Measurements from ENCODE around the gene COL8A1.
A peak's percentile ranks its signal among the peaks of the same experiment; 100 is the strongest.

The COL8A1 gene

DNA sequence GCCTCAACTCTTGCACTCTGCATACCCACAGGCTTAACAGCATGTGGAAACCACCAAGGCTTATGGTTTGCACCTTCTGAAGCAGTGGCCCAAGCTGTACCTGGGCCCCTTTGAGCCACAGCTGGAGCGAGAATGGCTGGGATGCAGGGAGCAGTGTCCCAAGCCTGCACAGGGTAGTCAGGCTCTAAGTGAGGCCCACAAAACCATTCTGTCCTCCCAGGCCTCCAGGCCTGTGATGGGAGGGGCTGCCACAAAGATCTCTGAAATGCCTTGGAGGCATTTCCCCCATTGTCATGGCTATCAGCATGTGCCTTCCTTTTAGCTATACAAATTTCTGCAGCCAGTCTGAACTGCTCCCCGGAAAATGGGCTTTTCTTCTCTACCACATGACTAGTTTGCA lies 166.8 kb downstream of the COL8A1 start:
- no peaks in the 10 kb centered on the region for H3K27me3 ChIP-seq (ENCODE audit: control insufficient read depth in 3 of 3, insufficient read depth in 3 of 3, low read depth in 1 of 3, low read length in 3 of 3)
- H2AK5ac ChIP-seq (ENCODE audit: low read depth, low read length): no peak overlapping the region
- no peak overlapping the region for H2BK5ac ChIP-seq (ENCODE audit: low read length)
- no peak overlapping the region for H2BK15ac ChIP-seq (ENCODE audit: low read length)
- no peak overlapping the region for H2BK12ac ChIP-seq (ENCODE audit: low read length)
- H4K91ac ChIP-seq (ENCODE audit: low read depth, low read length, poor library complexity): no peak overlapping the region
- no CpG with 5 or more reads among the region's 2 CpGs for WGBS, 2 donors (ENCODE audit: extremely low coverage in 2 of 2, insufficient read length in 2 of 2, insufficient replicate concordance in 1 of 2)
- no peak overlapping the region for H3K14ac ChIP-seq (ENCODE audit: low read length)
- H4K8ac ChIP-seq (ENCODE audit: low read depth, low read length): no peak overlapping the region
- no peak overlapping the region for H3K4me3 ChIP-seq (ENCODE audit: low read length in 2 of 2)
- H3K23ac ChIP-seq (ENCODE audit: low read depth, low read length, poor library complexity): no peak overlapping the region
- no peak overlapping the region for H3K27ac ChIP-seq (replicated peaks; ENCODE audit: low read length)
- no peaks in the 10 kb centered on the region for H3K79me1 ChIP-seq (ENCODE audit: low read depth, low read length)
- H3K4me1 ChIP-seq (ENCODE audit: control insufficient read depth in 2 of 2, insufficient read depth in 1 of 2, low read depth in 1 of 2, low read length in 2 of 2): no peaks in the 10 kb centered on the region
- peaks cover 11 to 16% of the 10 kb centered on the region in 2 donors for H3K9me3 ChIP-seq (replicated peaks in 1 of 2; ENCODE audit: control insufficient read depth in 2 of 2, insufficient read depth in 1 of 2, low read depth in 1 of 2, low read length in 2 of 2)
- H3K4me2 ChIP-seq (ENCODE audit: insufficient read depth, low read length, poor library complexity, severe bottlenecking): no peak overlapping the region
- no peak overlapping the region for H3K18ac ChIP-seq (ENCODE audit: low read length)
- no peak overlapping the region for H3K9ac ChIP-seq (ENCODE audit: low read depth, low read length, poor library complexity)
- no peak overlapping the region for H2AFZ ChIP-seq (ENCODE audit: low read length)
- H3K4ac ChIP-seq (ENCODE audit: low read length): no peak overlapping the region
- no peak for DNase-seq (ENCODE audit: low spot score)
- no peaks in the 10 kb centered on the region for H3K36me3 ChIP-seq (replicated peaks in 1 of 2; ENCODE audit: control insufficient read depth in 2 of 2, insufficient read depth in 2 of 2, low read length in 2 of 2)
- H2BK120ac ChIP-seq (ENCODE audit: low read depth, low read length): no peak overlapping the region

DNA sequence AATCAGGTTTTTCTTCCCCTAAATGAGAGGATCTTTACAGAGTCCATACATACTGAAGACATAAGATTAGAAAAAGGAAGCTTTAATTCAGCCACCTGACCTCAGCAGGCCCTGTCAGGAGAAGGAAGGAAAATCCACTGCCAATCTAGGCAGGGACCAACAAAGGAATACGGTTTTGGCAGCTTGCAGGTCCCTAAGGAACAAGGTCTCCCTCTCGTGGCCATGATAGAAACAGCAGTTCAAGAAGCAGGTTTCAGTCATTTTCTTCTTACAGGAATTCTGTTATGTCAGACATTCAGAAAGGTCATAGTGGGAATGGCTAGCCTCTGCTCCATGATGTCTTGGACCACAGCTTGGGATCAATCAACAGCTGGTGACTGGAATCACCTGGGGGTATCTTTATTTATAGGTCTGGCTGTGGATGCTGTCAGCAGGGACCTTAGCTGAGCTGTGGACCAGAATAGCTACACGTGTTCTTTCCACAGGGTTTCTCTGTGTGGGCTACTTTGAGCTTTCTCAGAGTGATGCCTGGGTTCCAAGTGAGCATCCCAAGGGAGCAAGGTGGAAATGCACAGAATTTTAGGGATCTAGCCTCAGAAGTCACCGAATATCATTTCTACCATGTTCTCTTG lies 169.9 kb downstream of the COL8A1 start:
- Histone ChIP-seq H2BK12ac (ENCODE audit: low read length) (no peak overlapping the region), H3K23ac (ENCODE audit: low read depth, low read length, poor library complexity) (no peak overlapping the region), H2AFZ (ENCODE audit: low read length) (peak overlapping the region; percentile 63), H2AK5ac (ENCODE audit: low read depth, low read length) (no peak overlapping the region), H2BK15ac (ENCODE audit: low read length) (no peak overlapping the region), H3K4me3 (ENCODE audit: low read length in 2 of 2) (no peak overlapping the region), H3K79me1 (ENCODE audit: low read depth, low read length) (no peaks in the 10 kb centered on the region), H4K8ac (ENCODE audit: low read depth, low read length) (no peak overlapping the region), H3K4me1 (ENCODE audit: control insufficient read depth in 2 of 2, insufficient read depth in 1 of 2, low read depth in 1 of 2, low read length in 2 of 2) (no peaks in the 10 kb centered on the region), H2BK120ac (ENCODE audit: low read depth, low read length) (no peak overlapping the region), H3K4me2 (ENCODE audit: insufficient read depth, low read length, poor library complexity, severe bottlenecking) (no peak overlapping the region), H3K18ac (ENCODE audit: low read length) (no peak overlapping the region), H3K9me3 (replicated peaks in 1 of 2; ENCODE audit: control insufficient read depth in 2 of 2, insufficient read depth in 1 of 2, low read depth in 1 of 2, low read length in 2 of 2) (peaks cover 11 to 16% of the 10 kb centered on the region in 2 donors), H3K14ac (ENCODE audit: low read length) (no peak overlapping the region), H2BK5ac (ENCODE audit: low read length) (no peak overlapping the region), H3K4ac (ENCODE audit: low read length) (no peak overlapping the region), H3K27ac (replicated peaks; ENCODE audit: low read length) (no peak overlapping the region), H3K9ac (ENCODE audit: low read depth, low read length, poor library complexity) (no peak overlapping the region), H3K36me3 (replicated peaks in 1 of 2; ENCODE audit: control insufficient read depth in 2 of 2, insufficient read depth in 2 of 2, low read length in 2 of 2) (no peaks in the 10 kb centered on the region), H4K91ac (ENCODE audit: low read depth, low read length, poor library complexity) (no peak overlapping the region), H3K27me3 (ENCODE audit: control insufficient read depth in 3 of 3, insufficient read depth in 3 of 3, low read depth in 1 of 3, low read length in 3 of 3) (no peaks in the 10 kb centered on the region)
- WGBS, 2 donors (ENCODE audit: extremely low coverage in 2 of 2, insufficient read length in 2 of 2, insufficient replicate concordance in 1 of 2): no CpG with 5 or more reads among the region's 4 CpGs
- DNase-seq (ENCODE audit: low spot score): peak; percentile 60

DNA sequence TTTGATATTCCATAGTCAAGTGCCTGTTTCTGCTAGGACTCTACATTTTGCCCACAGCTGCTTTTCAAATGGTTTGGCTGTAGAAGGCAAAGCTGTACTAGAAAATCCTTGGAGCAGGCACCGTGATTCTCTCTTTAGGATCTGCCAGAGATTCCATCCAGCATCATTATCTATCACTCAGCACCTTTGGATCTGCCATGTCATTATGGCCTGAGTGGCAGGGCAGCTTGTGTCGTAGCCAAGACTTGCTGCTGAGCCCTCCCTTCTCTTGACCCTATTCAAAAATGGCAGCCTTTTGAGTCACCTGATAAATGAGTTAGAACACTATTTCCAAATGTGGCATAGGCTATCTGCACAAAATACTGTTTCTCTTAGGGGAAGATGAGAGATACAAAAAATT lies 171.2 kb downstream of the COL8A1 start:
- Histone ChIP-seq H2AFZ (ENCODE audit: low read length) (no peak overlapping the region), H3K4me2 (ENCODE audit: insufficient read depth, low read length, poor library complexity, severe bottlenecking) (no peak overlapping the region), H3K14ac (ENCODE audit: low read length) (no peak overlapping the region), H3K23ac (ENCODE audit: low read depth, low read length, poor library complexity) (no peak overlapping the region), H2BK5ac (ENCODE audit: low read length) (no peak overlapping the region), H3K9ac (ENCODE audit: low read depth, low read length, poor library complexity) (no peak overlapping the region), H3K4me1 (ENCODE audit: control insufficient read depth in 2 of 2, insufficient read depth in 1 of 2, low read depth in 1 of 2, low read length in 2 of 2) (no peaks in the 10 kb centered on the region), H3K79me1 (ENCODE audit: low read depth, low read length) (no peaks in the 10 kb centered on the region), H4K8ac (ENCODE audit: low read depth, low read length) (no peak overlapping the region), H3K36me3 (replicated peaks in 1 of 2; ENCODE audit: control insufficient read depth in 2 of 2, insufficient read depth in 2 of 2, low read length in 2 of 2) (no peaks in the 10 kb centered on the region), H3K27me3 (ENCODE audit: control insufficient read depth in 3 of 3, insufficient read depth in 3 of 3, low read depth in 1 of 3, low read length in 3 of 3) (no peaks in the 10 kb centered on the region), H4K91ac (ENCODE audit: low read depth, low read length, poor library complexity) (no peak overlapping the region), H2BK120ac (ENCODE audit: low read depth, low read length) (no peak overlapping the region), H3K27ac (replicated peaks; ENCODE audit: low read length) (no peak overlapping the region), H3K9me3 (replicated peaks in 1 of 2; ENCODE audit: control insufficient read depth in 2 of 2, insufficient read depth in 1 of 2, low read depth in 1 of 2, low read length in 2 of 2) (peaks cover 7 to 15% of the 10 kb centered on the region in 2 donors), H3K4me3 (ENCODE audit: low read length in 2 of 2) (no peak overlapping the region), H3K18ac (ENCODE audit: low read length) (no peak overlapping the region), H2BK15ac (ENCODE audit: low read length) (no peak overlapping the region), H2BK12ac (ENCODE audit: low read length) (no peak overlapping the region), H3K4ac (ENCODE audit: low read length) (no peak overlapping the region), H2AK5ac (ENCODE audit: low read depth, low read length) (no peak overlapping the region)
- WGBS, 2 donors (ENCODE audit: extremely low coverage in 2 of 2, insufficient read length in 2 of 2, insufficient replicate concordance in 1 of 2): no CpG with 5 or more reads among the region's 2 CpGs
- DNase-seq (ENCODE audit: low spot score): no peak

DNA sequence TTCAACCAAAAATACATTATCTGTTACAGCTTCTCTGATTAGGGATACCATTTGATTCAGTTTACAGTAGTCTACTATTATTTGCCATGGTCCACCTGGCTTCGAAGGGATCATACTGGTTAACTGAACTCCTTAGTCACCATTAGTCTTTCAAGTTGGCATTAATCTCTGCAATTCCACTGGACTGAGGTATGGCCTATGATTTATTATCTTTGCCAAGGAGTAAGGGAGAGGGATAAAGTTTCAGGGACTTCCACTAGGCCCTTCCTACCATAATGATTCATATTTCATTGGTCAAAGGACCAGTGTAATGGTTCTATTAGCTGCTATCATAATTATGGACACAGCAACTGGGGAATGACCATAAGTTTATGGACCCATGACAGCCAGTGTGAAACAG lies 172.0 kb downstream of the COL8A1 start:
- no peak overlapping the region for H3K4me3 ChIP-seq (ENCODE audit: low read length in 2 of 2)
- no peak overlapping the region for H2AFZ ChIP-seq (ENCODE audit: low read length)
- no peak overlapping the region for H3K18ac ChIP-seq (ENCODE audit: low read length)
- no peaks in the 10 kb centered on the region for H3K36me3 ChIP-seq (replicated peaks in 1 of 2; ENCODE audit: control insufficient read depth in 2 of 2, insufficient read depth in 2 of 2, low read length in 2 of 2)
- no peak overlapping the region for H4K8ac ChIP-seq (ENCODE audit: low read depth, low read length)
- no peak overlapping the region for H2BK15ac ChIP-seq (ENCODE audit: low read length)
- H3K79me1 ChIP-seq (ENCODE audit: low read depth, low read length): no peaks in the 10 kb centered on the region
- H2BK5ac ChIP-seq (ENCODE audit: low read length): no peak overlapping the region
- no peak for DNase-seq (ENCODE audit: low spot score)
- no peaks in the 10 kb centered on the region for H3K27me3 ChIP-seq (ENCODE audit: control insufficient read depth in 3 of 3, insufficient read depth in 3 of 3, low read depth in 1 of 3, low read length in 3 of 3)
- H2BK120ac ChIP-seq (ENCODE audit: low read depth, low read length): no peak overlapping the region
- H2AK5ac ChIP-seq (ENCODE audit: low read depth, low read length): no peak overlapping the region
- no peak overlapping the region for H3K23ac ChIP-seq (ENCODE audit: low read depth, low read length, poor library complexity)
- WGBS, 2 donors (ENCODE audit: extremely low coverage in 2 of 2, insufficient read length in 2 of 2, insufficient replicate concordance in 1 of 2): no CpG with 5 or more reads among the region's 1 CpG
- no peaks in the 10 kb centered on the region for H3K4me1 ChIP-seq (ENCODE audit: control insufficient read depth in 2 of 2, insufficient read depth in 1 of 2, low read depth in 1 of 2, low read length in 2 of 2)
- no peak overlapping the region for H3K14ac ChIP-seq (ENCODE audit: low read length)
- H3K9ac ChIP-seq (ENCODE audit: low read depth, low read length, poor library complexity): no peak overlapping the region
- no peak overlapping the region for H3K27ac ChIP-seq (replicated peaks; ENCODE audit: low read length)
- no peak overlapping the region for H3K4me2 ChIP-seq (ENCODE audit: insufficient read depth, low read length, poor library complexity, severe bottlenecking)
- peaks cover 0 to 6% of the 10 kb centered on the region in 2 donors for H3K9me3 ChIP-seq (replicated peaks in 1 of 2; ENCODE audit: control insufficient read depth in 2 of 2, insufficient read depth in 1 of 2, low read depth in 1 of 2, low read length in 2 of 2)
- no peak overlapping the region for H3K4ac ChIP-seq (ENCODE audit: low read length)
- no peak overlapping the region for H2BK12ac ChIP-seq (ENCODE audit: low read length)
- H4K91ac ChIP-seq (ENCODE audit: low read depth, low read length, poor library complexity): no peak overlapping the region
